ENCODE results near the gene AKAP13.
"Not testable (repeated sequence)": the region's sequence is repeated elsewhere in the genome, so short reads cannot be mapped to it uniquely, and the experiment has no call there.

Gene AKAP13

DNA sequence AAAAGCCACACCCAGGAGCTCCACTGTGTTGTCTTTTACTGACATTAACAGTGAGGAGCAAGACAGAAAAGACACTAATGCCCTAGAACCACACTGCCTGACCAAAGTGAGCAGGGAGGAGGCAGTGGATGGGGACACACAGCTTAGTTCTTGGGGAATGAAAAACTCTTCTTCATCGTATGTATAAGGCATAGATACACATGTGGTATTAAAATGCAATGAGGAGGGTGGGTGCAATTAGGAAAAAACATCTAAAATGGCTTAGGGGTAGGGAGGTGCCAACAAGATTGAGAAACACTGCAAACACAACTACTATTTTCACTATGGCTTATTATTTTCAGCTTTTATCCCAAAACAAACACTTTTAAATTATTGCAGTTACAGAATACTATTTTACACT is 398.8 kb downstream of the AKAP13 start:
- no peak for DNase-seq

DNA sequence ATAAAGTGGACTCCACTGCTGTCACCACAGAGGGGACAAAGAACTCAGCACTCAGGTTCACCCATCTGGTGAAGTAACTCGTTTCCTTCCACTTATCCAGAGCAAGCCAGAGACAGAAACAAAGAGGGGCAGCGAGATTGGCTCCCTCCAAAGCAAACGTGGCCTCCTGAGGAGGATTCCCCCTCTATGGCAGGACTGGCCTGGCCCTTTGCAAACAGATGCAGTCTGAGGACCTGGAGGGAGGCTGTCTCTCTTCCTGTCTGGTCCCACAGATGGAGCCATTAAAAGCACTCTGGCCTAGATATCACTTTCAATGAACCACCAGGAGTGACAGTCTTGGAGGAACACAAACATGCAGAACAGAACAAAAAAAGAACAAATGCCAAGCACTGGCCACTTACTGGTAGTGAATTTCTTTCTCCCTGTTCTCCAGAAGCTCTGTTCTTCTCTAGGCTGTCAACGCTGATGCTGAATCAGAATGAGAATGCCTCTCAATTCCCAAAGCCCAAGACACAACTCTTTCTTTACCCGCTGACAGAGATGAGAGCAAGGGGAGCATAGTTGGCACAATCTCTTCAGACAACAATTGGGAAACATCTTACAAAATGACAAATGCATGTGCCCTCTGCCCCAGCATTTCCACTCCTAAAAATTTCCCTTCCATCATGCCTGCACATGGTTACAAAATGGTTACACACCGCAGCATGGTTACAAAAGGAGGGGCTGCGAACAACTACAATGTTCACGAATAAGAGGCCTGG is 400.0 kb downstream of the AKAP13 start:
- DNase-seq: no peak

DNA sequence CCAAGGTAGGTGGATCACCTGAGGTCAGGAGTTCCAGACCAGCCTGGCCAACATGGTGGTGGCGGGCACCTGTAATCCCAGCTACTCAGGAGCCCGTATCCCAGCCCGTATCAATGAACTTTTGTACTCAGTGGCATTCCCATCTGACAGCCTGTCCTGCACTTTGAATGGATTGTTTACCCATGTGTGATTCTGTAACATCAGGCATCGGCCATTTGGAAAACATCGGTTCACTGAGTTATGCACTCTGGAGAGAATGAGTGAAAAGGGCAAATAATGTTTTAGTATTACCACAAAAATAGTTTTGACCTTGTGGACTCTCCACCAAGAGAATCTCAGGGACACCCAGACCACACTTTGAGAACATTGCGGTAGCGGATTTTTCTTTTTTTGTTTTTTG is 400.7 kb downstream of the AKAP13 start:
- DNase-seq: no peak

DNA sequence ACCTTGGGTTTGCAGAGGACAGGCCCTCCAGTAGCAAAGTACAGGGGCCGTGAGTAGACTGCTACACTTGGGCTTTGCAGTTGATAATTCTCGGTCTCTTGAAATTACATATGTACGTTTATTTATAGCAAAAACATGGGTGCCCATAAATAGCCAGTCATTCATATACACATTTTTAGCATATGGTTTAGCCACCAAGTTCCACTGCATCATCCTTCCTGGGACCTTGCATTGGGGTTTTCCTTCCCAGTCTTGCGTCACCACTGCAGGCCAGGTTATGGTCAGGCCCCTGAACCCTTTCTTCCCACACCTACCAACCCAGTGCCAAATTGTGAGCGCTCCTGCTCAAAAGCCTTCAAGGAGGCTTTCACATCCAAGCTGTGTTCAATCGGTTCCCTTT is 401.7 kb downstream of the AKAP13 start:
- DNase-seq: no peak

DNA sequence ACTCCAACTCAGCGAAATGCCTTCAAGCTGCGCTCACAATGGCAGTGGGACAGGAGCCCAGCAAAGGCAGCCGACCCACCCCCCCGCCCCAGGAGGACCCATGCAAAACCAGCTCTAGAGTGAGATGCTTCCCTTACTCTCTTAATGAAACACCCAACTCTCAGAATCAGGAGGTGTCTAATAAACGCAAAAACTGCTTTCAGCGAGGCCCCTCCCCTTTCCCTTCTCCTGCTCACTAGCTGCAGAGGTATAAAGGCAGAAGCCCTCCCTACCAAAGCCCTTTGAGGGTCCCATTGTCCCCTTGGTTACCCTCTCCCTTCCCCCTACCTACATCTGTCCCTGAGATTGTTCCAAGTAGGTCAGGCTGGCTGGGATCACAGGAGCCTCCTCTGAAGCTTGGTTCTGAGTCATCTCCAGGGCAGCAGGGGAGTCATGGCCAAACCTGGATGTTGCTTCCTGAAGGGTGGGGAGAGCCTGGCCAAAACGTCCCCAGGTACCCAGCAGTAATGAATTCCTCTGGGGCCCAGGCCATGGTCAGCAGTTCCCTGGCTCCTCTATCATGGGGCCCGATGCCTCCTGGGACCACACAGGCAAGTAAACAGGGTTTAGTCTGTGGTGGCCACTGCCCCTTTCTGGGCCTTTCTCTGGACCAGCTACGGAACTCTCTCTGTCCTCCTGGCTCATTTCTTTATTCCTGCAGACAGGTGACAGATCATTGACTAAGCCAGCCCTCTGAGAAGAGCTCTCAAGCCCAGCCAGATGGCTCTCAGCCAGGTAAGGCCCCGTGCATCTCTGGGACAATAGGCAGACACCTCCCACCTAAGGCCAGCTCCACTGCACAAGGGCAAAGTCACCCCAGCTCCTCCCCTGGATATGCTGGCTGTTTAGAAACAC is 405.7 kb downstream of the AKAP13 start:
- peak; percentile 40 for DNase-seq

DNA sequence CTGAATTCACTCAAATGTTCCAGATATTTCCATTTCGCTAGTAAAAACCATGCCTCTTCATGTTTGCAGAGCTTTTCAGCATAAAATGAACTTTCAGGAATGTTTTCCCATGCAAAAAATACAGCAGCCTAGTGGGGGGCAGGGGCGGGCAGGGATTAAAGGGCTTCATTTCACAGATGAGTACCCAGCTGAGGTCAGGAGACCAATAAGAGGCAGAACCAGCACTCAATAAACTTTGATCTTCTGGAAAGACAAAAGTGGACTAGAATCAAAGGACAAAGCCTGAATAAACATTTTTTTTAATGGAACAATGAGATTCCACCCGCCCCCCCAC is 406.3 kb downstream of the AKAP13 start:
- DNase-seq: no peak

DNA sequence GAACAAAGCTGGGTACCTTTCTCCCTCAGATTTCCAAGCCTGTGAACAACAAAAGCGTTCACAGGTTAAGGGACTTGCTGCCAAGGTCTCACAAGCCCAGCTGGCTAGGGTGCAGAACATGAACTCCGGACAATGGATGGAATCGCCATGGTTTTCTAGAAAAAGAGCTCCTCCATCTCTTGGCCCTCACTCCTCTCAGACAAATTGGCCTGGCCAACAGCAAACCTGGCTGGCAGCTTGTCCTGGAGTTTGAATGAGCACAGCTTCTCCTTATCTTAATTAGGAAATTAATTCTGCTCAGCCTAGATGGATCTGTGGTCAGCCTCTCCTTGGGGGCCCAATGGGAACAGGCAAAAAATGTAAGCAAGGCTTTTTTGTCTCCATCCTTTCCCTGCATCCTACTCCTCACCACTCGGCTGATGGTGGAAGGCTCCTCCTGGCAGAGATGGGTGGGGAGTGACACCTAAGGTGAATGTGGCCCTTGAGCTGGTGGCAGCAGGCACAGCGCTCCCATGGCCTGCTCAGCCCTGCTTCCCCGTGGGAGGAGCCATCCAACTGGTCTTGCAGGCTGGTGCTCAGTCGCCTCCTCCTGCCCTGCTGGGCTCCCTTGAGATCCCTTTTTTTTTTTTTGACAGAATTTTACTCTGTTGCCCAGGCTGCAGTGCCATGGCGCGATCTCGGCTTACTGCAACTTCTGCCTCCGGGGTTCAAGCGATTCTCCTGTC is 408.5 kb downstream of the AKAP13 start:
- no peak for DNase-seq

DNA sequence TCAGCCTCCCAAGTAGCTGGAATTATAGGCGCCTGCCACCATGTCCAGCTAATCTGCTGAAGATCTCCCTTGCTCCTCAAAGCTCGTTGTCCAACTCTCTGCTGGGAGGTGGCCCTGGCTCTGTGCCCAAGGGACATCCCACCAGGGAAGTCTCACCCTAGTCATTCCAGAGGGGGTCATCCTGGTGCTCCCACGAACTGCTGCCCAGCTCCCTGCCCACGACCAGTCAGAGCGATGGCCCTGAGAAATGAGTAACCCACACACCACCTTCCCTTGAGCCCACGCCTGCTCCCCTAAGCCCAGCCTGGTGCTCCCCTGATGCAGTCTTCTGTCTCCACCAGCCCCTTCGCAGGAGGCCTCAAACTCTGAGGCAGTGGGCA is 409.1 kb downstream of the AKAP13 start:
- DNase-seq: no peak

DNA sequence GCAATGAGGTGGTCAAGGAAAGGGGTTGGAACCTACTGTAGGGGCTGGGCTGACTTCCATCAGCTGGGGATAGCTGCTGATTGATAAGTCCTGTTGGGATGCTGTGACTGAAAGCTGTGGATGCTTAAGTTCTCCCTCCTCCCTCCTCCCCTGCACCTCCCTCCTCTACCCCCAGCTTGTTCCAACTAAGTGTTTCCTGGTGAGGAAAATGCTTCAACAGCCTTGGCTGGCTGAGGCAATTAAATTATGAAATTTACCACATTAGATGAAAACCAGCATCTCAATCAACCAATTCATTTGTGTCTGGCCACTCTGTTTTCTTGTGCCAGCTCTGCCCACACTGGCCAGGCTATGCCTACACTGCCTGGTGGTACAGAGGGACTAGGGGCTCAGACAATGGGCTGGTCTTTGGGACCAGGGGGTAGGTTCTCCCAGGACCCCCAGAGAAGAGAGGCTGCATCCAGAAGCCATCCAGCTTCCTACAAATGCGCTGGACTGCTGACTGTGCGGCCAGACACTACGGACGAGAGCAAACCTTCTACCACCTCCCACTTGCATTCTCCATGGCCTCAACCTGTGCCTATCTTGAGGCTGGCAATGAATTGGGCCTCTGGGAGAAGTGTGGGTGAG is 411.8 kb downstream of the AKAP13 start:
- no peak for DNase-seq

DNA sequence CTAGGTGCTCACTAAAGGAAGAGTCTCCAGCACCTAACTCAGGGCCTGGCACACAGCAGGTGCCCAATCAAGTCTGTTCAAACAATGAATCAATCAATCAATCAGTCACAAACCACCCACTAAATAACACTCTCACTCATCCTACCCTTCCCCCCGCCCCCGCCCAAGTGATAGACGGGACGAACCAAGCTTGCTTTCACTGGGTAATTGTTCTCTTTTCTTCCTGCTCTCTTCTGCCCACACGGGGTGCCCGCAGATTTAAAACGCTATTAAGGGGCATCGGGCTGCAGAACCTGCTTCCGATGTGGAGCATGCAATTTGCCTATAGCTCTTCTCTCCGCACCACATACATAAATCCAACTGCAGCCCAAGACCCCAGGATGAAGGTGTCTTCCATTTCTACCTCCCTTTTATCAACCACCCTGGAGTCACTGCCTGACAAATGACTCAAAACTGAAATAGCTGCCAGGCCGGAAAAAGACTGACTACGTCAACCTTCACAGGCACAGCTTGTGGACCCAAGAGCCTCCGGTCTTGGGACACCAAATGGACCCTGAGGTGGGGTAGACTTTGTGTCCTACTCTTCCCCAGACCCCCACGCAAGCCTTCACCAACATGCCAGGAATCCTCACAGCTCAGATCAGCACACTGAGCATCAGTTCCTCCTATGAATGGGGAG is 412.6 kb downstream of the AKAP13 start:
- DNase-seq: no peak

DNA sequence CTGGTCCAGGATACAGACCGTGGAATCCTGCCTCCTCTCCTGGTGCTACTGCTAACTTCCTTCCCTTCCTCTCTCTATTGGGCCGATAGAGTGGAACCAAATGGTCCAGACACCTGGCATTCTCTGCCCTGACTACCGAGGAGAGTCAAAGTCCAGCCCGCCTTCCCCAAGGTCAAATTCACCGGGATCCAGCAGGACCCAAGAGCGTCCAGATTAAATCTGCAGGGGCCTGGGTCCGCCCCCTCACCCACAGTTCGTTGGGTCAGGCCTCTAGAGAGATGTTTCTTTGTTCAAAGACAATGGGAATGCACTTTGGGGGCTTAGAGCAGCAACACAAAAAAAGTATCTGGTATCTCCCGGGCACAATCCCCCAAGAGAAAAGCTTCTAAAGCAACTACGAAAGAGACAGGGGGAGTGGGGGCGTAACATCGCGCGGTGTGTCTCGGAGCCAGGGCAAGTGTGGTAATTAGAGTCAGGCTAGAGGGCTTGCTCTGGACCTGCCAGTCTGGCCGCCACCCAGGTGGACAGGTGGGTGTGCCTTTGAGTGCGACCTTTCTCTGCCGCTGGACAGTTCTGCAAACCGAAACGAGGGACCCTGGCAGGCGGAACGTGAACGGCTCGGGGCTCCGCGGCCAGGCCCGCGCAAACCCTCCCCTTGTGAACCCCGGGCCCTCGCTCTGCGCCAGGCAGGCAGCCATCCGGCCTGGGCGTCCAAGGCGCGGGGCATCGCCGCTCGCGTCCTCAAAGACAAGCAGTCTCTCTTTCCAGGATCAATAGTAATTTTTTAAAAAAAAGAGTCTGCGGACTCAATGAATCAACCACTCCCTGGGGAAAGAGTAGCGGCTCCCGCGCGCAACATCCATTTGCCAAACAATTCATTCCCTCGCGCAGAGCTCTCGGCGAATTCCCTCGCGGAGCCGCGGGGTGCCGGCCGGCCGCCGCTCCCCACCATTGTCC is 413.5 kb downstream of the AKAP13 start:
- no peak for DNase-seq

DNA sequence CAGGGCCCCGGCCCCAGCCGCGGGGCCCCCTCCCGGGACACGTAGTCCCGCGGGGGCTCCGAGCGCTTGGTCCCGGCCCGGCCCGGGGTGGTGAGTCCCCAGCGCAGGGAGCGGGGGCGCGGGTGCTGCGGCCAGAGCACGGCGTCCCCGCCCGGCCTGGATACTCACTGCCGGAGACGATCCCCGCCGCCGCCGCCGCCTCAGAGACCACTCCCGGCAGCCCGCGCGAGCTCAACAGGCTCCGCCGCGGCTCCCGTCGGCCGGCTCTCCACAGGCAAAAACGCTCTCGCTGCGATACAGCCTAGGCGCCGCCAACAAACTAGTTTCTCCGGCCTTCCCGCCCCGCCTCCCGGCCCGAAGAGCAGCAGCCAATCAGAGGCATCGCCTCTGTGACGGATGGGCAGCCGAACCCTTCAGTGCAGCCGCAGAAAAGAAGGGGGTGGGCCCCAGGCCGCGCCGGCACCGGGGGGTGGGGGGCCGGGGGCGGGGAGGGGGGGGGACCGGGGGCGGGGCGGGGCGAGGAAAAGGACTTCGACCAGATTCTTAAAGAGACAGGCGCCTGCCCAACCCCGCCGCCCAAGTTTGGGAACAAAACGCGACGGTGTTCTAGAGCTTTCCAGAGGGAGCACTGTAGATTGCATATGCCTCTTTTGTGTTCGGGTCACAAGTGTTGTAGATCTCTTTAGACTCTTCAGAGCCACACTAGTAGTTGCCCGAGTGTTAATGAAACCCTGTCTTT is 414.4 kb downstream of the AKAP13 start, which contains the start of gene KLHL25:
Gene KLHL25, minus strand, starts transcription at position 328 of the 739 bp plus-strand sequence. CDS start 25,115 bp downstream, outside the sequence.
- DNase-seq: peak; percentile 71

DNA sequence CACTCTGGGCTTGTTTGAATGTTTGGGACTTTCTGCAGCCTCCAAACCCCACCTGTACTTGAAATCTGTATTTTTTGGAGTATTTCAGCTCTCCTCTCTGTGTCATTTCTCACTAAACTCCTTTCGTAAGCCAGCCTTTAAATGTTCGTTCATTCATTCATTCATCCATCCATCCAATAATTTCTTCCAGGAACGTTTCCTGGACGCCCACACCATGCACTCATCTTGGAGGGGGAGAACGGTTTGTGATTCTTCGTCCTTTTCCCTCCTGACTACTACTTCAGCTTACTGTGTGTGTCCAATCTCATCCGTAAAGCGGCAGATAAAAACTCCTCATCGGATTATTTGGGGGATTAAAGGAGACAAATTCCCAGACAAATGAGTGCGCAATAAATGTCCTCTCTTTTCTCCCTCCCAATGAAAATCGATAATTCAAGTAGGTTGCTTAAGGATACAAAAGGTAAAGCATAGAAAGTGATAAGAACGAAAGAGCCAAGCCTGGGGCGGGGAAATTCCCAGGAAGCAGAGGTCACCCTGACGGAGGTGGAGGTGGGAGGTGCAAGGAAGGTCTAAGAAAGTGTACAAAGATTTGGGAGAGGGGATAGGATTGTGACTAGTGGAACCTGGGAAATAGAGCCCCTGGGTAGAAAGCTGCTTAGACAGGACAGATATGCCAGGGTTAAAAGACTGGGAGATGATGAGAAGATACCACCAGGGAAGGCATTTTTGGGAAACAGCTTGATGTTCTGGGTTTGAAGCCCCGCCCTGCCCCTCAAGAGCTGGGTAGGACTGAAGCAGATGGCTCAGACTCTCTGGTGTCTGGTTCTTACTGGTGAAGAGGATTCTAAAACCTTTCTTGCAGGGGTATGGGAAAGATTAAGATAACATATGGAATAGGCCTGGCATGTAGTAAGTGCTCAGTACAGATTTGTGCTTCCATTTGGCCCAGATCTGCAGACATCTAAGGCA is 415.2 kb downstream of the AKAP13 start:
- DNase-seq: no peak

DNA sequence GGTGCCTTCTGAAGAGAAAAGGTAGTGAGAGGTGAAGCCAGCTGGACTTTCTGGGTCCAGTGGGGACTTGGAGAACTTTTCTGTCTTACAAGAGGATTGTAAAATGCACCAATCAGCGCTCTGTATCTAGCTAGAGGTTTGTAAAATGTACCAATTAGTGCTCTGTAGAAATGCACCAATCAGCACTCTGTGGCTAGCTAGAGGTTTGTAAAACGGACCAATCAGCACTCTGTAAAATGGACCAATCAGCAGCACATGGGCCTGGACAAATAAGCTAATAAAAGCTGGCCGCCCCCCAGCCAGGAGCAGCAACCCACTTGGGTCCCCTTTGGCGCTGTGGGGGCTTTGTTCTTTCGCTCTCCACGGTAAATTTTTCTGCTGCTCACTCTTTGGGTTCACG is 416.0 kb downstream of the AKAP13 start:
- DNase-seq: not testable (repeated sequence)

Measured in SHP77 treated with DMSO at 0.1 percent for 48 hours (cell line).